HEK293 (cell line): ENCODE results near the gene CUL1.

Experiments used
- CTCF ChIP-seq: fragments of 450-650 bp; formaldehyde crosslinking; IDR thresholded peaks from 2 replicates; pipeline ENCODE4 v1.5.1; 2016; ENCODE audit warnings: missing biosample characterization, missing genetic modification characterization
- ZNF23 ChIP-seq: fragments of 450-650 bp; formaldehyde crosslinking; IDR thresholded peaks from 2 replicates; pipeline ENCODE4 v1.5.1; 2016; ENCODE audit warnings: missing biosample characterization, missing genetic modification characterization, borderline replicate concordance

GRCh38 chr7:148706368-148706767, 7.7 kb downstream of the CUL1 start:
- no peak for TF ChIP-seq ZNF23 (tag by site-specific recombination)
- no peak for TF ChIP-seq CTCF (tag by site-specific recombination)
